ENCODE results near the gene RPL36. TPM values are rescaled to one million over a fixed set of nuclear protein-coding genes. Genes with fewer than 3 reads are reported as not detected.

RPL36 gene
- total and polyA plus RNA-seq, 2 experiments from 2014 or later: 637 to 990 TPM

- no peak for TF ChIP-seq EZH2phosphoT487 (IDR thresholded peaks at IDR 0.05; ENCODE audit: low read depth, severe bottlenecking, unreplicated experiment)
- no peak for TF ChIP-seq CTCF (IDR thresholded peaks at IDR 0.05; ENCODE audit: poor library complexity)
- no peak for TF ChIP-seq EZH2 (IDR thresholded peaks at IDR 0.05; ENCODE audit: borderline replicate concordance)
- Histone ChIP-seq H3K79me2 (peaks cover 13% of the 10 kb centered on the region), H3K4me3 (peak overlapping the region; percentile 63), H3K9me3 (ENCODE audit: low read depth) (no peaks in the 10 kb centered on the region), H3K4me1 (ENCODE audit: insufficient read depth) (no peaks in the 10 kb centered on the region), H2AFZ (peak overlapping the region; percentile 51), H3K9me2 (replicated peaks; ENCODE audit: insufficient read depth) (no peaks in the 10 kb centered on the region), H3K27ac (peak overlapping the region; percentile 77), H3K36me3 (replicated peaks; ENCODE audit: insufficient read depth, low read depth) (no peaks in the 10 kb centered on the region), H3K27me3 (no peaks in the 10 kb centered on the region), H4K20me1 (ENCODE audit: insufficient read depth, poor library complexity, severe bottlenecking) (no peaks in the 10 kb centered on the region), H3K4me2 (peak overlapping the region; percentile 91)
- peak; percentile 19 for DNase-seq (ENCODE audit: low spot score)
- WGBS (ENCODE audit: low lambda C conversion rate, missing lambda C conversion rate): 45% methylated on average over 26 of the region's 26 CpGs
These were observed 10.6 kb upstream of the RPL36 start for GRCh38 chr19:5679289-5680083.

- Histone ChIP-seq H3K27ac (peak overlapping the region; percentile 77), H3K79me2 (peaks cover 13% of the 10 kb centered on the region), H4K20me1 (ENCODE audit: insufficient read depth, poor library complexity, severe bottlenecking) (no peaks in the 10 kb centered on the region), H3K9me3 (ENCODE audit: low read depth) (no peaks in the 10 kb centered on the region), H2AFZ (peak overlapping the region; percentile 51), H3K27me3 (no peaks in the 10 kb centered on the region), H3K36me3 (replicated peaks; ENCODE audit: insufficient read depth, low read depth) (no peaks in the 10 kb centered on the region), H3K4me3 (peak overlapping the region; percentile 63), H3K4me1 (ENCODE audit: insufficient read depth) (no peaks in the 10 kb centered on the region), H3K9me2 (replicated peaks; ENCODE audit: insufficient read depth) (no peaks in the 10 kb centered on the region), H3K4me2 (peak overlapping the region; percentile 91)
- WGBS (ENCODE audit: low lambda C conversion rate, missing lambda C conversion rate): under 1% methylated on average over 23 of the region's 23 CpGs
- DNase-seq (ENCODE audit: low spot score): peak; percentile 52
- no peak for TF ChIP-seq EZH2phosphoT487 (IDR thresholded peaks at IDR 0.05; ENCODE audit: low read depth, severe bottlenecking, unreplicated experiment)
- no peak for TF ChIP-seq EZH2 (IDR thresholded peaks at IDR 0.05; ENCODE audit: borderline replicate concordance)
- no peak for TF ChIP-seq CTCF (IDR thresholded peaks at IDR 0.05; ENCODE audit: poor library complexity)
These were observed 10.0 kb upstream of the RPL36 start for GRCh38 chr19:5680084-5680436.

- TF ChIP-seq EZH2phosphoT487 (IDR thresholded peaks at IDR 0.05; ENCODE audit: low read depth, severe bottlenecking, unreplicated experiment) (no peak), CTCF (IDR thresholded peaks at IDR 0.05; ENCODE audit: poor library complexity) (no peak), EZH2 (IDR thresholded peaks at IDR 0.05; ENCODE audit: borderline replicate concordance) (no peak)
- peak within 1 kb of the TSS; percentile 58 for H2AFZ ChIP-seq
- WGBS (ENCODE audit: low lambda C conversion rate, missing lambda C conversion rate): 3% methylated on average over 71 of the region's 94 CpGs
These were observed 9.4 kb upstream of the RPL36 start, which contains the start of the genes HSD11B1L and MICOS13 for GRCh38 chr19:5680437-5681368. Gene HSD11B1L (plus strand): TSS chr19:5681027. CDS start chr19:5684833, 3,806 bp downstream. Gene MICOS13 (minus strand): TSS chr19:5680516. CDS start chr19:5680486, 30 bp downstream.

More at GRCh38 chr19:5680437-5681368, 9.4 kb upstream of the RPL36 start, which contains the start of the genes HSD11B1L and MICOS13:
- H3K27ac ChIP-seq: peak within 1 kb of the TSS; percentile 77
- peaks cover 13% of the 10 kb centered on the region for H3K79me2 ChIP-seq
- peak within 1 kb of the TSS; percentile 91 for H3K4me2 ChIP-seq
- no peaks in the 10 kb centered on the region for H3K27me3 ChIP-seq
- peak within 1 kb of the TSS; percentile 63 for H3K4me3 ChIP-seq
- DNase-seq (ENCODE audit: low spot score): peak; percentile 99
- H3K36me3 ChIP-seq (replicated peaks; ENCODE audit: insufficient read depth, low read depth): no peaks in the 10 kb centered on the region
- no peaks in the 10 kb centered on the region for H3K9me2 ChIP-seq (replicated peaks; ENCODE audit: insufficient read depth)
- no peaks in the 10 kb centered on the region for H3K9me3 ChIP-seq (ENCODE audit: low read depth)
- no peaks in the 10 kb centered on the region for H4K20me1 ChIP-seq (ENCODE audit: insufficient read depth, poor library complexity, severe bottlenecking)
- no peaks in the 10 kb centered on the region for H3K4me1 ChIP-seq (ENCODE audit: insufficient read depth)

All from hepatocyte (in vitro differentiated cells).